HTR-8/SVneo (cell line): Measurements from ENCODE around the gene DUOXA2.
A peak's percentile ranks its signal among the peaks of the same experiment; 100 is the strongest.
"Not testable (repeated sequence)": the region's sequence is repeated elsewhere in the genome, so short reads cannot be mapped to it uniquely, and the experiment has no call there.

Experiments used
- DNase-seq: peaks from one replicate; pipeline ENCODE4 v3.0.0; 2011; ENCODE audit warnings: low spot score, mixed read lengths; ENCODE audit not compliant: insufficient read length
- FAIRE-seq: peaks from 2 replicates; lab custom pipeline; 2011; peaks lifted over from hg19 to GRCh38; lab: Jason Lieb, UNC

Gene DUOXA2

GRCh38 chr15:45133561-45133920 is 19.4 kb downstream of the DUOXA2 start:
- FAIRE-seq (no peak), DNase-seq (no peak)

GRCh38 chr15:45134046-45134445 is 19.9 kb downstream of the DUOXA2 start:
- FAIRE-seq (no peak), DNase-seq (no peak)

GRCh38 chr15:45134682-45135604 is 20.8 kb downstream of the DUOXA2 start:
- FAIRE-seq = no peak
- DNase-seq = no peak

GRCh38 chr15:45135705-45136377 is 21.7 kb downstream of the DUOXA2 start:
- FAIRE-seq = peak; percentile 85
- DNase-seq = not testable (repeated sequence)

- FAIRE-seq = no peak
- no peak for DNase-seq
Observed at GRCh38 chr15:45136378-45136764, 22.2 kb downstream of the DUOXA2 start.

GRCh38 chr15:45137703-45138102 is 23.6 kb downstream of the DUOXA2 start:
- DNase-seq (no peak), FAIRE-seq (no peak)

- DNase-seq = no peak
- FAIRE-seq = no peak
Observed at GRCh38 chr15:45138814-45139765, 25.0 kb downstream of the DUOXA2 start.

- DNase-seq (no peak), FAIRE-seq (no peak)
Observed at GRCh38 chr15:45139770-45140169, 25.6 kb downstream of the DUOXA2 start.

- no peak for FAIRE-seq
- DNase-seq = no peak
Observed at GRCh38 chr15:45140557-45141250, 26.6 kb downstream of the DUOXA2 start.

- DNase-seq (no peak), FAIRE-seq (no peak)
Observed at GRCh38 chr15:45141386-45141785, 27.3 kb downstream of the DUOXA2 start.

- DNase-seq (no peak), FAIRE-seq (no peak)
Observed at GRCh38 chr15:45143056-45143455, 28.9 kb downstream of the DUOXA2 start.

- DNase-seq = no peak
- no peak for FAIRE-seq
Observed at GRCh38 chr15:45143946-45144345, 29.8 kb downstream of the DUOXA2 start.

GRCh38 chr15:45144775-45145174 is 30.6 kb downstream of the DUOXA2 start:
- FAIRE-seq (no peak), DNase-seq (no peak)

- FAIRE-seq (no peak), DNase-seq (no peak)
Observed at GRCh38 chr15:45146405-45146804, 32.3 kb downstream of the DUOXA2 start.

- DNase-seq (no peak), FAIRE-seq (no peak)
Observed at GRCh38 chr15:45147606-45148005, 33.5 kb downstream of the DUOXA2 start.

GRCh38 chr15:45148076-45149059 is 34.2 kb downstream of the DUOXA2 start:
- no peak for FAIRE-seq
- no peak for DNase-seq

GRCh38 chr15:45149060-45149459 is 34.9 kb downstream of the DUOXA2 start:
- FAIRE-seq (no peak), DNase-seq (no peak)

- no peak for FAIRE-seq
- no peak for DNase-seq
Observed at GRCh38 chr15:45150481-45150880, 36.4 kb downstream of the DUOXA2 start.

- FAIRE-seq = no peak
- DNase-seq = no peak
Observed at GRCh38 chr15:45150997-45151396, 36.9 kb downstream of the DUOXA2 start.
